Measurements from ENCODE around the gene ZSCAN4. TPM values are rescaled to one million over a fixed set of nuclear protein-coding genes. Genes with fewer than 3 reads are reported as not detected.
A peak's percentile ranks its signal among the peaks of the same experiment; 100 is the strongest.

The ZSCAN4 gene
- polyA plus RNA-seq, 1 donor (not counting 4 experiments of a cell fraction or from before 2014, with no cell fraction given): 0.18 TPM

DNA sequence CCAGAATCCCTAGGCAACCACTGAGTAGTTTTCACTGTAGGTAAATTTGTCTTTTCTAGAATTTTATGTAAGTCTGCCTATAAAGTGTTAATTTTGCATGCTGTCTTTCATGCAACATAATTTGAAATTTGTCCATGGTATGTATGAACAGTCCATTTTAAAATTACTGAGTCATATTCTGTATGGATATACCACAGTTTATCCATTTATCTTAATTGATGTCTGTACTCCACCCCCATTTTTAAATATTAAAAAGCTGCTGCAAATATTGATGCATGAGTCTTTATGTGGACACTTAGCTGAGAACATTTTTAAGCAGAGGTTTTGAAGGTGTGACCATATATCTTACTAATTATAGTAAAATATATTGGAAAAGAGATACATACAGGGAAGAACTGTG lies 45.6 kb upstream of the ZSCAN4 start:
- Histone ChIP-seq H4K20me1 (ENCODE audit: control insufficient read depth, extremely low read depth, insufficient read depth, low read length) (no peaks in the 10 kb centered on the region), H3K79me2 (ENCODE audit: control insufficient read depth, insufficient read depth, low read length) (peaks cover 53% of the 10 kb centered on the region), H3K9me3 (ENCODE audit: control insufficient read depth, low read depth, low read length) (peaks cover 47% of the 10 kb centered on the region), H3K27me3 (ENCODE audit: control insufficient read depth, extremely low read depth, insufficient read depth, low read length) (no peaks in the 10 kb centered on the region), H3K4me2 (ENCODE audit: control insufficient read depth, extremely low read depth, insufficient read depth, low read depth, low read length) (no peak overlapping the region), H3K4me1 (ENCODE audit: control insufficient read depth, extremely low read depth, insufficient read depth, low read length) (no peaks in the 10 kb centered on the region), H3K27ac (ENCODE audit: control insufficient read depth, insufficient read depth, low read length) (no peak overlapping the region), H2AFZ (ENCODE audit: control insufficient read depth, low read length) (no peak overlapping the region), H3K36me3 (ENCODE audit: control insufficient read depth in 2 of 2, extremely low read depth in 1 of 2, insufficient read depth in 2 of 2, low read length in 2 of 2) (peaks cover 42 to 55% of the 10 kb centered on the region in 2 experiments), H3K9me1 (ENCODE audit: control insufficient read depth, extremely low read depth, insufficient read depth, low read length) (no peaks in the 10 kb centered on the region), H3K4me3 (ENCODE audit: control insufficient read depth in 2 of 3, extremely low read depth in 1 of 3, insufficient read depth in 2 of 3, low read depth in 1 of 3, low read length in 3 of 3) (no peak overlapping the region), H3K9ac (ENCODE audit: control insufficient read depth, extremely low read depth, insufficient read depth, low read length) (no peak overlapping the region)
- DNase-seq (ENCODE audit: low read depth, low spot score) (no peak), FAIRE-seq (no peak)
- no peak for TF ChIP-seq EZH2 (IDR thresholded peaks at IDR 0.05; ENCODE audit: low read length)
- TF ChIP-seq CTCF (optimal IDR thresholded peaks at IDR 0.05 in 1 of 3, IDR thresholded peaks at IDR 0.05 in 1 of 3, conservative IDR thresholded peaks at IDR 0.05 in 1 of 3; ENCODE audit: extremely low read depth in 1 of 3, insufficient read depth in 2 of 3, low read length in 3 of 3): no peak
- dilution Hi-C loops (cut with MboI; ENCODE audit: extremely low pct_ligation_motif_present, low sequenced_read_pairs): no loop called here

DNA sequence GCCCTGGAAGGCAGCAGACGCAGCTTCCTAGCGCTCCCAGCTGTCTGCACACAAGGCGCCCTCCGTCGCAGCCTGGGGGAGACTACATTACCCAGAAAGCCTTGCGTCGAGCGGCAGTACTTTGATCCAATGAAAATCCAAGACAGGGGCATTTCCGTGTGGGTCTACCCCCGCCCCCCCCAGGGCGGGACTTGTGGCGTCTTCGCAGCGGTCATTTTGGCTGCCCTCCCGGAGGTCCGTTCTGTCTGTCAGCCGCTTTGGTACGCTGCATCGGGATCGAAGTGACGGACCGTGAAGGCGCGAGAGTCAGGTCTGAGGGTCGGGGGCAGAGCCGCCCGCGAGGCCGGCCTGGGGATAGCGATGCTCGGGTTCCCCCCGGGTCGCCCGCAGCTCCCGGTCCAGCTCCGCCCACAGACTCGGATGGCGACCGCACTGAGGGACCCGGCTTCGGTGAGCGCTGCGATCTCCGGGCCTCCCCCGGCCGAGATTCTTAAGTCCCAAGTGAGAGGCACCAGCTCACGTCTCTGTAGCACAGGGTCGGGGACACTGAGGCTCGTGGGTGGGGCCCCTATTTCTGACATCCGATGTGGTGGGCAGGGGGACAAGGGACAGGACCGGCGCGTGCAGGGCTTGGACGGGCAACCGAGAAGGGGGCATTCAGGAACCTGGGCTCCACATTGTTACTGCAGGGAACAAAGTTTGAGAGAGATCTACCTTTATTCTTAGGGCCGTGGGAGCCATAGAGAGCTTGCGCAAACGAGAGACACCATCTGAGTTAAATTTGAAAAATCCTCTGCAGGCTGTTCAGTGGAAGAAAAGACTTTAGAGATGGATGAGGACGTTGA lies 35.5 kb upstream of the ZSCAN4 start, which contains the start of gene ZNF211:
Gene ZNF211, plus strand, starts transcription at position 182 of the 845 bp plus-strand sequence. Its CDS starts 179 bp downstream, at position 361.
- Histone ChIP-seq H4K20me1 (ENCODE audit: control insufficient read depth, extremely low read depth, insufficient read depth, low read length) (no peaks in the 10 kb centered on the region), H3K4me1 (ENCODE audit: control insufficient read depth, extremely low read depth, insufficient read depth, low read length) (peaks cover 5% of the 10 kb centered on the region), H3K9me3 (ENCODE audit: control insufficient read depth, low read depth, low read length) (peaks cover 6% of the 10 kb centered on the region), H3K27me3 (ENCODE audit: control insufficient read depth, extremely low read depth, insufficient read depth, low read length) (no peaks in the 10 kb centered on the region), H3K79me2 (ENCODE audit: control insufficient read depth, insufficient read depth, low read length) (peaks cover 15% of the 10 kb centered on the region), H3K4me3 (ENCODE audit: control insufficient read depth in 2 of 3, extremely low read depth in 1 of 3, insufficient read depth in 2 of 3, low read depth in 1 of 3, low read length in 3 of 3) (peak within 1 kb of the TSS; percentile 78 to 83 (median 80)), H3K4me2 (ENCODE audit: control insufficient read depth, extremely low read depth, insufficient read depth, low read depth, low read length) (peak within 1 kb of the TSS; percentile 77), H3K36me3 (ENCODE audit: control insufficient read depth in 2 of 2, extremely low read depth in 1 of 2, insufficient read depth in 2 of 2, low read length in 2 of 2) (peaks cover 1 to 9% of the 10 kb centered on the region in 2 experiments), H3K9me1 (ENCODE audit: control insufficient read depth, extremely low read depth, insufficient read depth, low read length) (no peaks in the 10 kb centered on the region), H2AFZ (ENCODE audit: control insufficient read depth, low read length) (peak within 1 kb of the TSS; percentile 78), H3K27ac (ENCODE audit: control insufficient read depth, insufficient read depth, low read length) (peak within 1 kb of the TSS; percentile 37), H3K9ac (ENCODE audit: control insufficient read depth, extremely low read depth, insufficient read depth, low read length) (peak within 1 kb of the TSS; percentile 72)
- DNase-seq (ENCODE audit: low read depth, low spot score): no peak
- FAIRE-seq: peak; percentile 88
- dilution Hi-C loops (cut with MboI; ENCODE audit: extremely low pct_ligation_motif_present, low sequenced_read_pairs): no loop called here
- no peak for TF ChIP-seq CTCF (optimal IDR thresholded peaks at IDR 0.05 in 1 of 3, IDR thresholded peaks at IDR 0.05 in 1 of 3, conservative IDR thresholded peaks at IDR 0.05 in 1 of 3; ENCODE audit: extremely low read depth in 1 of 3, insufficient read depth in 2 of 3, low read length in 3 of 3)
- TF ChIP-seq EZH2 (IDR thresholded peaks at IDR 0.05; ENCODE audit: low read length): no peak

All from keratinocyte (primary cell).